ENCODE measurements around the gene SLC25A21.
"Not testable (repeated sequence)": the region's sequence is repeated elsewhere in the genome, so short reads cannot be mapped to it uniquely, and the experiment has no call there.

SLC25A21 gene

DNA sequence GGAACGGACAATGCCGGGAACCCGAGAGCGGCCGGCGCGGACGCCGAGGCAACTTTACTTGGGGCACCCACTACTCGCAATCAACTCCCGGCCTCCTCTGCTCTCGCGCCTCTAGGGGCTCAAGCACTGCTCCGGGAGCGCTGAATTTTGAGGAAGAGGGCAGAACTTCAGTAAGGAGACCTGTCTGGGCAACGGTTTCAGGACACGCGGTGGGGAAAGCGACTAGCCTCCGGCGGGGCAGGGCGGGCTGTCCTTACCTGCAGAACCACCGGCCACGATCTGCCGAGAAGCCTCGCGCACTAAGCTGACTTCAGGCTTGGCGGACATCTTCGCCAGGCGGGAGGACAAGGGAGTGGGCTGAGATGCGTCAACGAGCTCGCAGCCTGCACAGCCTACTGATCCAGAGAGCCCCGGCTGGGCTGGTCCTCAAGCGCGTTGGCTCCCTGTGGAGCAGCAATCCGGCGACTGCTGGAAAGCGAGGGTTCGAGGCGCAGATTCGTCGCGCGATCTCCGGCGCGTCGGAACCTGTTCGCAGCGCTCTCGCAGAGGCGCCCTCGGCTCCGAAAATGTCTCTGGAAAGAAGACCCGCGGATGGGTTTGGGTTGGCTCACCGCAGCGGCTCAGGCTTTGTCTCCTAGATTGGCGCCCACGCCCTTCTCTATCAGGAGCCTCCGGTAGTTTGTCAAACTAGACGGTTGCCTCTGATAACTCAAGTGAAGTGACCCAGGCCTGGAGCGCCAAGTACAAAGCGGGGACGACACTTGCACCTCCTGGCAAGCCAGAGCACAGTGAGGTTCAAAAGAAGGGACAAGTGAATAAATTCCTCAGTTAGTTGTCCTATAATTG, at the start of gene SLC25A21:
TSS of gene SLC25A21 (minus strand) at position 583 of the 846 bp plus-strand sequence.
- no peaks in the 10 kb centered on the region for H3K4me1 Mint-ChIP-seq (ENCODE audit: low read depth)
- H3K27me3 Mint-ChIP-seq: peaks cover 34% of the 10 kb centered on the region
- H3K4me3 Mint-ChIP-seq: peak within 1 kb of the TSS; percentile 49
- no peaks in the 10 kb centered on the region for H3K36me3 Mint-ChIP-seq (ENCODE audit: low read depth)
- H3K27ac Mint-ChIP-seq: no peak within 1 kb of the TSS
- no peaks in the 10 kb centered on the region for H3K9me3 Mint-ChIP-seq

DNA sequence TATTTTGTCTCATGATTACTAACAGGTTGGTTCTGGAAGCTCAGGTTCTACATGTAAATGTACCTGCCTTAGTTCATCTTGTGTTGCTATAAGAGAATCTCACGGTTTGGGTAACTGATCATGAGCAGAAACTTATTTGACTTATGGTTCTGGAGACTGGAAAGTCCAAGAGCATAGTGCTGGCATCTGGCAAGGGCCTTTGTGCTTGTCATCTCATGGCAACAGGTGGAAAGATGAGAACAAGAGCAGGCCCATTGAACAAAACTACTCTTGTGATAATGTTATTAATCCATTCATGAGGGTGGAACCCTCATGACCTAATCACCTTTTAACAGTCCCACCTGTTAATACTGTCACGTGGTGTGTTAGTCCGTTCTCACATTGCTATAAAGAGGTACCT, 48.7 kb upstream of the SLC25A21 start:
- peaks cover 4% of the 10 kb centered on the region for H3K36me3 Mint-ChIP-seq (ENCODE audit: low read depth)
- H3K4me1 Mint-ChIP-seq (ENCODE audit: low read depth): no peaks in the 10 kb centered on the region
- no peaks in the 10 kb centered on the region for H3K27me3 Mint-ChIP-seq
- H3K4me3 Mint-ChIP-seq: no peak overlapping the region
- no peak overlapping the region for H3K27ac Mint-ChIP-seq
- H3K9me3 Mint-ChIP-seq: peaks cover 8% of the 10 kb centered on the region

DNA sequence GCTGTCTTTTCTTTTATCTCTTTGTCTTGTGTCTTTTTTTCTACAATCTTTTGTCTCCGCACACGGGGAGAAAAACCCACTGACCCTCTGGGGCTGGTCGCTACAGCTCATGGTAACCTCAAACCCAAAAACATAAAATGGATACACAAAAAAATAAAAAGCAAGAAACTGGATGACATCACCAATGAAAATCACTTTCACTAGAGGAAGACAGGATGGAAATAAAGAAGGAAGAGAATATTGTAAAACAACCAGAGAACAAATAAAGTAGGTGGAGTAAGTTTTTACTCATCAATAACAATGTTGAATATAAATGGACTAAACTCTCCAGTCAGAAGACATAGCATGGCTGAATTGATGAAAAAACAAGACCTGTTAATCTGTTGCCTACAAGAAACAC, 42.9 kb upstream of the SLC25A21 start:
- Mint-ChIP-seq H3K36me3 (ENCODE audit: low read depth) (no peaks in the 10 kb centered on the region), H3K4me1 (ENCODE audit: low read depth) (no peaks in the 10 kb centered on the region), H3K9me3 (peaks cover 8% of the 10 kb centered on the region), H3K27ac (no peak overlapping the region), H3K4me3 (no peak overlapping the region), H3K27me3 (no peaks in the 10 kb centered on the region)

DNA sequence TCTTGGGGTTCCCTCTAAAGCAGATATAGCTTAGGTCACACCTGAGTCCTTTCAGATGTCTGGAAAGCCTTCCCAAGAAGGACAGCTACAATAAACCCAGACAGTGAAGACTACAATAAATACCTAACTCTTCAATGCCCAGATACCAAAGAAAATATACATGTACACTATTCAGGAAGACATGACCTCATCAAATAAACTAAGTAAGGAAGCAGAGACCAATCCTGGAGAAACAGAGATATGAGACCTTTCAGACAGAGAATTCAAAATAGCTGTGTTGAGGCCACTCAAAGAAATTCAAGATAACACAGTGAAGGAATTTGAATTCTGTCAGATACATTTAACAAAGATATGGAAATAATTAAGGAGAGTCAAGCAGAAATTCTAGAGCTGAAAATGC, 40.6 kb upstream of the SLC25A21 start:
- H3K4me3 Mint-ChIP-seq: no peak overlapping the region
- no peaks in the 10 kb centered on the region for H3K4me1 Mint-ChIP-seq (ENCODE audit: low read depth)
- no peaks in the 10 kb centered on the region for H3K27me3 Mint-ChIP-seq
- no peak overlapping the region for H3K27ac Mint-ChIP-seq
- no peaks in the 10 kb centered on the region for H3K36me3 Mint-ChIP-seq (ENCODE audit: low read depth)
- peaks cover 8% of the 10 kb centered on the region for H3K9me3 Mint-ChIP-seq

DNA sequence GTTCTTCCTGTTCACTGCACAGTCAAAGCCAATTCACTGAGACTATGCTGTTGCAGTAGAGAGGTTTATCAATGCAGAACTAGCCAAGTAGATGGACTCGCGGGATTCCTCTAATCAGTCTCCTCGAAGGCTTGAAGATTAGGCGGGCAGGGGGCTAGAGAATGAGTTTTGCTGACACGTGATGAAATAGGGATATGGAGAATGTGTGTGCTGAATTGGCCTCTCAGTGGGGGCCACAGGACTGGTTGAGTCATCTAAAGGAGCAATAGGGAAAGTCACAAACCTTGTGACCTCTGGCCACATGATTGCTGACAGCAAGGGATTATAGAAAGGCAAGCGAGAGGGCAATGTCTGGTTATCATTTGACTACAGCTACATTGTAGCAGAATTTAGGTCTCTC, 38.0 kb upstream of the SLC25A21 start:
- H3K4me1 Mint-ChIP-seq (ENCODE audit: low read depth): no peaks in the 10 kb centered on the region
- H3K27me3 Mint-ChIP-seq: no peaks in the 10 kb centered on the region
- H3K36me3 Mint-ChIP-seq (ENCODE audit: low read depth): no peaks in the 10 kb centered on the region
- H3K27ac Mint-ChIP-seq: no peak overlapping the region
- no peak overlapping the region for H3K4me3 Mint-ChIP-seq
- peaks cover 8% of the 10 kb centered on the region for H3K9me3 Mint-ChIP-seq

DNA sequence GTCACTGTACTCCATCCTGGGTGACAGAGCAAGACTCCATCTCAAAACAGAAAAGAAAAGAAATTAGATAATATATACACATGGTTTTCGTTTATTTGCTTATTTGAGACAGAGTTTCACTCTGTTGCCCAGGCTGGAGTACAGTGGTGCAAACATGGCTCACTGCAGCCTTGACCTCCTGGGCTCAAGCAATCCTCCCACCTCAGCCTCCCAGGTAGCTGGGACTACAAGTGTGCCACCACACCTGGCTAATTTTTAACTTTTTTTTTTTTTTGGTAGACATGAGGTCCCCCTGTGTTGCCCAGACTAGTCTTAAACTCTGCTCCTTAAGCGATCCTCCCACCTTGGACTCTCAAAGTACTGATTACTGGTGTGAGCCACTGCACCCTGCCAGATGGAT, 37.2 kb upstream of the SLC25A21 start:
- H3K27ac Mint-ChIP-seq; H3K9me3 Mint-ChIP-seq; H3K27me3 Mint-ChIP-seq; H3K4me3 Mint-ChIP-seq; H3K36me3 Mint-ChIP-seq (ENCODE audit: low read depth); H3K4me1 Mint-ChIP-seq (ENCODE audit: low read depth): not testable (repeated sequence)

DNA sequence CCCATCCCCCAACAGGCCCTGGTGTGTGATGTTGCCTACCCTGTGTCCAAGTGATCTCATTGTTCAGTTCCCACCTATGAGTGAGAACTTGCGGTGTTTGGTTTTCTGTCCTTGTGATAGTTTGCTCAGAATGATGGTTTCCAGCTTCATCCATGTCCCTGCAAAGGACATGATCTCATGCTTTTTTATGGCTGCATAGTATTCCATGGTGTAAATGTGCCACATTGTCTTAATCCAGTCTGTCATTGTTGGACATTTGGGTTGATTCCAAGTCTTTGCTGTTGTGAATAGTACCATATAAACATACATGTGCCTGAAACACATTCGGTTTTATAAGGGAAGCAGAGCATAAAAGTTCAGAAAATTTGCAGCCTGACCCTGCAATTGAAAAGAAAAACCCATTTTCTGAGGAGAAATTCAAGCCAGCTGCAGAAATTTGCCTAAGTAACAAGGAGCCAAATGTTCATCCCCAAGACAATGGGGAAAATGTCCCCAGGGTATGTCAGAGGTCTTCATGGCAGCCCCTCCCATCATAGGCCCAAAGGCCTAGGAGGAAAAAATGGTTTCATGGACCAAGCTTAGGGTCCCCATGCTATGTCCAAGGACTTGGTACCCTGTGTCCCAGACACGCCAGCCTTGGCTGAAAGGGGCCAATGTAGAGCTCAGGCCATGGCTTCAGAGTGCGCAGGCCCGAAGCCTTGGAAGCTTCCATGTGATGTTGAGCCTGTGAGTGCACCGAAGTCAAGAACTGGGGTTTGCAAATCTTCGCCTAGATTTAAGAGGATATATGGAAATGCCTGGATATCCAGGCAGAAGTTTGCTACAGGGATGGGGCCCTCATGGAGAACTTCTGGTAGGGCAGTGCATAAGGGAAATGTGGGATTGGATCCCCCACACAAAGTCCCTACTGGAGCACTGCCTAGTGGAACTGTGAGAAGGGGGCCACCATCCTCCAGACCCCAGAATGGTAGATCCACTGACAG, 33.5 kb upstream of the SLC25A21 start:
- not testable (repeated sequence) for H3K27me3 Mint-ChIP-seq; H3K4me1 Mint-ChIP-seq (ENCODE audit: low read depth); H3K9me3 Mint-ChIP-seq; H3K36me3 Mint-ChIP-seq (ENCODE audit: low read depth); H3K27ac Mint-ChIP-seq; H3K4me3 Mint-ChIP-seq

DNA sequence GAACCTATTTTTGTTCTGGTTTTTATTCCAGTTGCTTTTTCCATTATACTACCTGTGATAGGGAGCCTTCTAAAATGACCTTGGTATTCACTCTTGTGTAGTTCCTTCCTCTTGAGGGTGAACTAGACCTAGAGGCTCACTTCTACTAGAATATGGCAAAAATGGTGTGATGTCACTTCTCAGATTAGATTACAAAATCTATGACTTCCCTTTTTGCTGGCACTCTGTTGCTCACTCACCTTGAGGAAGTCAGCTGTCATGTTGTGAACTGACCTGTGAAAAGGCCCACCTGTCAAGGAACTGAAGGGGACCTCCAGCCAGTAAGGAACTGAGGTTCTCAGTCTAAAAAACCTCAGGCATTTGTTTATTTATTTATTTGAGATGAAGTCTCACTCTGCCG, 31.0 kb upstream of the SLC25A21 start:
- Mint-ChIP-seq H3K9me3 (no peaks in the 10 kb centered on the region), H3K27me3 (peaks cover 6% of the 10 kb centered on the region), H3K4me3 (no peak overlapping the region), H3K4me1 (ENCODE audit: low read depth) (no peaks in the 10 kb centered on the region), H3K27ac (no peak overlapping the region), H3K36me3 (ENCODE audit: low read depth) (no peaks in the 10 kb centered on the region)

DNA sequence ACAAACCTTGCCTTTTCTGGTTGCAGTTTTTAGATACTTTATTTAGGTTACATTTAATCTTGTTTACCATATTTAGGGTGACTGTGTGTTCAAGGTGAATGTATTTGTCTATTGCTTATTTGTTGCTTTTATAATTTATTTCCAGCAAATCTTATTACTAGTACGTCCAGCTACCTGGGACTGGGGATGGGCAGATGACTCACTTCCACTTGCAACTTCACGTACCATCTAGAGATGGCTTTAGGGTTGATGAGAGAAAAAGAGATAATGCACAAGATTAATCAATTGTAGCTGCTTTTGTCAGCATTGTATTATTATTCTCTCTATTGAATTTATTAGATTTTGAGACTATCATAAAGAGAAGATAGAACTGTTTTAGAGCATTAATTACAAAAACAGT, 30.4 kb upstream of the SLC25A21 start:
- Mint-ChIP-seq H3K9me3 (no peaks in the 10 kb centered on the region), H3K4me3 (no peak overlapping the region), H3K27ac (no peak overlapping the region), H3K4me1 (ENCODE audit: low read depth) (peaks cover 2% of the 10 kb centered on the region), H3K27me3 (peaks cover 12% of the 10 kb centered on the region), H3K36me3 (ENCODE audit: low read depth) (no peaks in the 10 kb centered on the region)

DNA sequence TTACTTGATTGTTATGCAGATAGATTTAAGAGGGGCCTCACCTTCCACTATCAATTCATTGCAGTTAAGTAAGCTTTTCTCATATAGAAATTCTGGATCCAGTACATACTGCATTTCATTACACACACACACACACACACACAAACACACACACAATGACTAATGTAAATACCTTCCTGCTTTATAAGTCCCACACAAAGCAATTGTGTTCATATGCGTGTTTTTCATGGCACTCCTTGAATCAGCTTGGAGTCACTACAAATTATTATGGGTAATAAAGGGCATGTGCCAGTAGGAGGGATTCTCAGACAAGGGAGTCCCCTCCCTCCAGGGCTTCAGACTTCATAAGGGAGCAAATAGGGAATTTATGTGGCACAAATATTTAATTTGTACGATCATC, 29.9 kb upstream of the SLC25A21 start:
- no peaks in the 10 kb centered on the region for H3K9me3 Mint-ChIP-seq
- H3K27ac Mint-ChIP-seq: no peak overlapping the region

DNA sequence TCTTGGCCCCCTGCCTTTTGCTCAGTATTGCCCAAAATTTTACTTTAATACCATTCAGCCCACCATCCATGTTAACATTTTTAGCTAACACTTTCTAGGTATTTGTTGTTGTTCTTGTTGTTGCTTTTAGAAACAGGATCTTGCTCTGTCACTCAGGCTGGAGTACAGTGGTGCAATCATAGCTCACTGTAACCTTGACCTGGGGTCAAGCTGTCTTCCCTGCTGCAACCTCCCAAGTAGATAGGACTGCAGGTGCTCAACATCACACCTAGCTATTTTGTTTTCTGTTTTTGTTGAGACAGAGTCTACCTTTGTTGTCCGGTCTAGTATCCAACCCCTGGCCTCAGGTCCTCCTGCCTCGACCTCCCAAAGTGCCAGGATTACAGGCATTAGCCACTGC, 29.3 kb upstream of the SLC25A21 start:
- H3K36me3 Mint-ChIP-seq (ENCODE audit: low read depth): no peaks in the 10 kb centered on the region
- peaks cover 10% of the 10 kb centered on the region for H3K4me1 Mint-ChIP-seq (ENCODE audit: low read depth)
- H3K27ac Mint-ChIP-seq: no peak overlapping the region
- H3K4me3 Mint-ChIP-seq: no peak overlapping the region
- no peaks in the 10 kb centered on the region for H3K9me3 Mint-ChIP-seq
- H3K27me3 Mint-ChIP-seq: peaks cover 20% of the 10 kb centered on the region

More for the DNA sequence above, 29.9 kb upstream of the SLC25A21 start:
- no peak overlapping the region for H3K4me3 Mint-ChIP-seq
- no peaks in the 10 kb centered on the region for H3K36me3 Mint-ChIP-seq (ENCODE audit: low read depth)
- peaks cover 17% of the 10 kb centered on the region for H3K27me3 Mint-ChIP-seq
- H3K4me1 Mint-ChIP-seq (ENCODE audit: low read depth): peaks cover 6% of the 10 kb centered on the region

DNA sequence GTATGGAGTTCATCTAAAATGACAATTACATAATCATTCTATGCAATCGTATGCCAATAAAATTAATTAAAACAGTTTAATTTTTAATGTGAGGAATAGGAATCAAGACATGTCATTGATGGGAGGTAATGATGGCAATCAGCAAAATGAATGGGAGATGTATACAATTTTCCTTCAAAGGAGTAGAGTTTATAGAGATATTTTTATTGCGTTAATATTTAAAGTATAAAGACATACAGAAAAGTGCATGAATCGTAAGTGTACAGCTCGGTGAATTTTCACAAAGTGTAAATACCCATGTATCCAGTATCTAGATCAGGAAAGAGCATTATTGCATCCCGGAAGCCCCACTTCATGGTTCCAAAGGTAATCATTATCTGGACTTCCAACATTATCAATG, 26.5 kb upstream of the SLC25A21 start:
- no peaks in the 10 kb centered on the region for H3K9me3 Mint-ChIP-seq
- H3K27me3 Mint-ChIP-seq: peaks cover 33% of the 10 kb centered on the region
- H3K4me1 Mint-ChIP-seq (ENCODE audit: low read depth): peaks cover 10% of the 10 kb centered on the region
- H3K27ac Mint-ChIP-seq: no peak overlapping the region
- H3K36me3 Mint-ChIP-seq (ENCODE audit: low read depth): no peaks in the 10 kb centered on the region
- no peak overlapping the region for H3K4me3 Mint-ChIP-seq

DNA sequence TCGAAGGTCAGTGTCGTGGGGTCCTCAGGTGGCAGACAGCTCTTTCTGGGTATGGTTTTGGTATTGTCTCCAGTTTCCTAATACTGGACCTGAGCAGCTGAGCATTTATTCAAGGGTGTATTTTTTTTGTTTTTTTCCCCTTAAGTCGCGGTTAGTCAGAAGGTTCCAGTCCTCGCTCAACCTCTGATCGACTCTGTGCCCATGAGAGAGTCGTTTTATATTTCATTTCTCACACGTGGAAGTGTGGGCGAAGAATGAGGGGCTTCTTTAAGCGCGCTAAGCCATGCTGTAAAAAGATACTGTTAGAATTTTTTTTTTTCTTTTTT, 25.8 kb upstream of the SLC25A21 start:
- Mint-ChIP-seq H3K27ac (no peak overlapping the region), H3K4me3 (peak overlapping the region; percentile 65), H3K27me3 (peaks cover 33% of the 10 kb centered on the region), H3K36me3 (ENCODE audit: low read depth) (no peaks in the 10 kb centered on the region), H3K9me3 (no peaks in the 10 kb centered on the region), H3K4me1 (ENCODE audit: low read depth) (peaks cover 10% of the 10 kb centered on the region)

DNA sequence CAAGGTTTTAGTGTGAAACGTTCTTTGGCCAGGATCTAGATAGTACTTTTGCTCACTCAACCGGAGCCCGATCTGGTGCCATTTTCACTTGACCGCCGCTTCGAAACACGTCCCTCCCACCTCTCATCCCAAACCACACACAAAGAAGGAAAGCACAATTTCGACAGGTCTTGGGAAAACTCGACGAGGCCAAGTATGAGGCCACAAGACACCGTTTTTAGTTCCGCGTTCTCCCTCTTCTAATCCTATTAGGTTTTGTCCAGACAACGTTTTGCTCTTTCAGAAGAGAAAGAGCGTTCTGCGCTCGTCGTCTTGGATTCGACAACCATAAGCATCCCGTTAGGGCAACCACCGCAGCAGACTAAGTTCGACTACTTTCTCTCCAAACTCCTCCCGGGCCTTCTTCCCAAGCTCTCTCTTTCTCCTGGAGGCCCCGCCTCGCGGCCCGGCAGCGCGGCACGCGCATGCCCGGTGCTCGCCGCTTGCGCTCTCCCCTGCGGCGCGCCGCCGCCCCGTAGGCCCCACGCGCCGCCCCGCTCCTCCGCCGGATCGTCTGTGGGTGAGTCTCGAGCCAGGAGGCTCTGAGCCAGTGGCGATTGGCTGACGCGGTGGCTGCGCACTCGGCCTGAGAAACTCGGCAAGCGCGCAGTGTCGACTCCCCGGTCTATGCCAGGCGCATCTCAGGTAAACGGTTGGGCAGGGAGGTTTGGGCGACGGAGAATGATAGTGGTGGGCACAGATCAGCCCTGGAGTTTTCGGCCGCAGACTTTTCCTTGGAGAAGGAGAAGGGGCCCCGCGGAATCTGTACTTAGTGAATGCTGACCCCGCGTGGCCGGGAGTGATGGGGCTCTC, 25.2 kb upstream of the SLC25A21 start, which contains the start of gene MIPOL1:
TSS of gene MIPOL1 (plus strand) at position 517 of the 852 bp plus-strand sequence. CDS start 49,952 bp downstream, outside the sequence.
- Mint-ChIP-seq H3K4me3 (peak within 1 kb of the TSS; percentile 65), H3K27ac (no peak within 1 kb of the TSS), H3K4me1 (ENCODE audit: low read depth) (peaks cover 10% of the 10 kb centered on the region), H3K9me3 (no peaks in the 10 kb centered on the region), H3K36me3 (ENCODE audit: low read depth) (no peaks in the 10 kb centered on the region), H3K27me3 (peaks cover 33% of the 10 kb centered on the region)

Data from stimulated activated naive CD8-positive, alpha-beta T cell treated with anti-CD3 and anti-CD28 coated beads, Interleukin-15, Interleukin-2, amounts not matched to agents 100 ng/mL and 50 ng/mL, for 24 hours (primary cell).